ENCODE measurements around the gene TCF7L2.

The TCF7L2 gene

GRCh38 chr10:112962343-112962742 lies 12.3 kb downstream of the TCF7L2 start:
- no peak for DNase-seq (ENCODE audit: insufficient read length, low spot score)
- no peak for FAIRE-seq

- FAIRE-seq (no peak), DNase-seq (ENCODE audit: insufficient read length, low spot score) (no peak)
Measured at GRCh38 chr10:112963835-112964234, 13.8 kb downstream of the TCF7L2 start.

GRCh38 chr10:112964482-112964881 lies 14.4 kb downstream of the TCF7L2 start:
- DNase-seq (ENCODE audit: insufficient read length, low spot score): no peak
- no peak for FAIRE-seq

GRCh38 chr10:112966194-112966855 lies 16.3 kb downstream of the TCF7L2 start:
- DNase-seq (ENCODE audit: insufficient read length, low spot score) (no peak), FAIRE-seq (no peak)

- FAIRE-seq (no peak), DNase-seq (ENCODE audit: insufficient read length, low spot score) (no peak)
Measured at GRCh38 chr10:112967200-112967599, 17.2 kb downstream of the TCF7L2 start.

GRCh38 chr10:112969131-112969530 lies 19.1 kb downstream of the TCF7L2 start:
- DNase-seq (ENCODE audit: insufficient read length, low spot score) (no peak), FAIRE-seq (no peak)

- FAIRE-seq: no peak
- DNase-seq (ENCODE audit: insufficient read length, low spot score): no peak
Measured at GRCh38 chr10:112969542-112969941, 19.5 kb downstream of the TCF7L2 start.

GRCh38 chr10:112970021-112970420 lies 20.0 kb downstream of the TCF7L2 start:
- no peak for DNase-seq (ENCODE audit: insufficient read length, low spot score)
- FAIRE-seq: no peak

- DNase-seq (ENCODE audit: insufficient read length, low spot score) (no peak), FAIRE-seq (no peak)
Measured at GRCh38 chr10:112972606-112973005, 22.6 kb downstream of the TCF7L2 start.

- FAIRE-seq (no peak), DNase-seq (ENCODE audit: insufficient read length, low spot score) (no peak)
Measured at GRCh38 chr10:112973046-112973445, 23.0 kb downstream of the TCF7L2 start.

GRCh38 chr10:112973805-112974204 lies 23.8 kb downstream of the TCF7L2 start:
- DNase-seq (ENCODE audit: insufficient read length, low spot score): no peak
- FAIRE-seq: no peak

GRCh38 chr10:112977426-112977898 lies 27.4 kb downstream of the TCF7L2 start:
- DNase-seq (ENCODE audit: insufficient read length, low spot score) (no peak), FAIRE-seq (no peak)

- FAIRE-seq: no peak
Measured at GRCh38 chr10:112979927-112980326, 29.9 kb downstream of the TCF7L2 start.

GRCh38 chr10:112980937-112981336 lies 30.9 kb downstream of the TCF7L2 start:
- FAIRE-seq (no peak), DNase-seq (ENCODE audit: insufficient read length, low spot score) (no peak)

More at GRCh38 chr10:112979927-112980326, 29.9 kb downstream of the TCF7L2 start:
- no peak for DNase-seq (ENCODE audit: insufficient read length, low spot score)

GRCh38 chr10:112981553-112981952 lies 31.5 kb downstream of the TCF7L2 start:
- DNase-seq (ENCODE audit: insufficient read length, low spot score): no peak
- no peak for FAIRE-seq

- FAIRE-seq: no peak
- no peak for DNase-seq (ENCODE audit: insufficient read length, low spot score)
Measured at GRCh38 chr10:112983444-112984056, 33.5 kb downstream of the TCF7L2 start.

GRCh38 chr10:112984756-112985155 lies 34.7 kb downstream of the TCF7L2 start:
- no peak for FAIRE-seq
- DNase-seq (ENCODE audit: insufficient read length, low spot score): no peak

- no peak for DNase-seq (ENCODE audit: insufficient read length, low spot score)
- no peak for FAIRE-seq
Measured at GRCh38 chr10:112985690-112986543, 35.9 kb downstream of the TCF7L2 start.

GRCh38 chr10:112986544-112987190 lies 36.6 kb downstream of the TCF7L2 start:
- DNase-seq (ENCODE audit: insufficient read length, low spot score) (no peak), FAIRE-seq (no peak)

GRCh38 chr10:112988839-112989406 lies 38.9 kb downstream of the TCF7L2 start:
- FAIRE-seq (no peak), DNase-seq (ENCODE audit: insufficient read length, low spot score) (no peak)

GRCh38 chr10:112989826-112990225 lies 39.8 kb downstream of the TCF7L2 start:
- DNase-seq (ENCODE audit: insufficient read length, low spot score) (no peak), FAIRE-seq (no peak)

Data from HTR-8/SVneo (cell line).